Ascending aorta (tissue), 2 donors: ENCODE results near the gene CDH13. TPM values are rescaled to one million over a fixed set of nuclear protein-coding genes. Genes with fewer than 3 reads are reported as not detected.

ENCODE experiments used
- DNase-seq, 2 donors: peaks; one replicate each; pipeline ENCODE4 v3.0.0-alpha.2; 2019; ENCODE audit warnings: low spot score in 2 of 2
- H3K27ac ChIP-seq, 2 donors: fragments of 200-600 bp; sonication (generic); one replicate each; pipeline ENCODE4 v1.5.1; 2016 to 2017; ENCODE audit warnings: mild to moderate bottlenecking in 1 of 2
- H3K27me3 ChIP-seq: fragments of 200-600 bp; sonication (generic); one replicate; pipeline ENCODE4 v1.5.1; 2017
- H3K36me3 ChIP-seq, 2 donors: fragments of 200-600 bp; sonication (generic); one replicate each; pipeline ENCODE4 v1.5.1; 2016
- H3K4me1 ChIP-seq, 2 donors: fragments of 200-600 bp; sonication (generic); one replicate each; pipeline ENCODE4 v1.5.1; 2016 to 2017; ENCODE audit warnings: mild to moderate bottlenecking in 1 of 2
- H3K4me3 ChIP-seq, 2 donors: fragments of 200-600 bp; sonication (generic); one replicate each; pipeline ENCODE4 v1.5.1; 2016 to 2017; ENCODE audit warnings: mild to moderate bottlenecking in 1 of 2
- H3K9me3 ChIP-seq, 2 donors: fragments of 200-600 bp; sonication (generic); one replicate each; pipeline ENCODE4 v1.5.1; 2016
- intact Hi-C: fragments of 100-400 bp; cut with DNase I; formaldehyde crosslinking; loops from one replicate; pipeline ENCODE4 v1.15.1; 2023
- total RNA-seq: library from RNA; depleted of rRNA; stranded (reverse); fragments of >200 nt; gene quantifications from one replicate; pipeline ENCODE4 v1.1.0, GENCODE V29; 2016
- TF ChIP-seq, protein P1 (sequence below), 3 experiments: fragments of 200-600 bp in 2 of 3; fragments of 450-650 bp in 1 of 3; sonication (generic) in 2 of 3; IDR thresholded peaks; one replicate each; pipeline ENCODE4 v1.5.1; 2016 to 2019; ENCODE audit warnings: antibody characterized with exemption in 3 of 3, mild to moderate bottlenecking in 1 of 3, moderate library complexity in 1 of 3

CDH13 gene
- total RNA-seq, 1 donor from 2014 or later, result 160 TPM

- Histone ChIP-seq H3K27ac (no peak overlapping the region), H3K36me3 (peaks cover 0 to 23% of the 10 kb centered on the region in 2 donors), H3K4me1 (peaks cover 11 to 33% of the 10 kb centered on the region in 2 donors), H3K27me3 (no peaks in the 10 kb centered on the region), H3K9me3 (no peaks in the 10 kb centered on the region), H3K4me3 (no peak overlapping the region)
- DNase-seq, result no peak
- TF ChIP-seq, protein P1, sequence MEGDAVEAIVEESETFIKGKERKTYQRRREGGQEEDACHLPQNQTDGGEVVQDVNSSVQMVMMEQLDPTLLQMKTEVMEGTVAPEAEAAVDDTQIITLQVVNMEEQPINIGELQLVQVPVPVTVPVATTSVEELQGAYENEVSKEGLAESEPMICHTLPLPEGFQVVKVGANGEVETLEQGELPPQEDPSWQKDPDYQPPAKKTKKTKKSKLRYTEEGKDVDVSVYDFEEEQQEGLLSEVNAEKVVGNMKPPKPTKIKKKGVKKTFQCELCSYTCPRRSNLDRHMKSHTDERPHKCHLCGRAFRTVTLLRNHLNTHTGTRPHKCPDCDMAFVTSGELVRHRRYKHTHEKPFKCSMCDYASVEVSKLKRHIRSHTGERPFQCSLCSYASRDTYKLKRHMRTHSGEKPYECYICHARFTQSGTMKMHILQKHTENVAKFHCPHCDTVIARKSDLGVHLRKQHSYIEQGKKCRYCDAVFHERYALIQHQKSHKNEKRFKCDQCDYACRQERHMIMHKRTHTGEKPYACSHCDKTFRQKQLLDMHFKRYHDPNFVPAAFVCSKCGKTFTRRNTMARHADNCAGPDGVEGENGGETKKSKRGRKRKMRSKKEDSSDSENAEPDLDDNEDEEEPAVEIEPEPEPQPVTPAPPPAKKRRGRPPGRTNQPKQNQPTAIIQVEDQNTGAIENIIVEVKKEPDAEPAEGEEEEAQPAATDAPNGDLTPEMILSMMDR (IDR thresholded peaks at IDR 0.05), result no peak
- intact Hi-C loops, result no loop called here
Measured at GRCh38 chr16:83813823-83814658, 1187.3 kb downstream of the CDH13 start.

DNA sequence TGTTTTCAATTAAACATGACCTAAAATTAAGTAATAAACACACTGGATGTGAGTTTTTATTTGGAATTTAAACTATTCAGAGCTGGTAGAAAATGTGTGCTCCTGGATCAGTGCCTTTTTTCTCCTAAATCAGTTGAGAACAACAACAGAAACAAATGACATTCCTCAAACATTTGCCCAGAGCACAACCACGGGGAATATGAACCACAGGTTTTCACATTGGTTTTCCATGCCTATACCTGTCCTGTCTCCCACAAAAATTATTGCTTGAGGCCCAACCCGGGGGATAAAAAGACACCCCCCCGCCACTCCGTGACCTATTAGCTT, 1187.9 kb downstream of the CDH13 start:
- no peak overlapping the region for H3K27ac ChIP-seq
- no peak for DNase-seq
- no peaks in the 10 kb centered on the region for H3K9me3 ChIP-seq
- TF ChIP-seq, protein P1 (IDR thresholded peaks at IDR 0.05), result no peak
- no peaks in the 10 kb centered on the region for H3K27me3 ChIP-seq
- H3K4me3 ChIP-seq, result no peak overlapping the region
- intact Hi-C loops, result no loop called here
- H3K36me3 ChIP-seq, result peaks cover 0 to 23% of the 10 kb centered on the region in 2 donors
- H3K4me1 ChIP-seq, result peaks cover 11 to 27% of the 10 kb centered on the region in 2 donors

DNA sequence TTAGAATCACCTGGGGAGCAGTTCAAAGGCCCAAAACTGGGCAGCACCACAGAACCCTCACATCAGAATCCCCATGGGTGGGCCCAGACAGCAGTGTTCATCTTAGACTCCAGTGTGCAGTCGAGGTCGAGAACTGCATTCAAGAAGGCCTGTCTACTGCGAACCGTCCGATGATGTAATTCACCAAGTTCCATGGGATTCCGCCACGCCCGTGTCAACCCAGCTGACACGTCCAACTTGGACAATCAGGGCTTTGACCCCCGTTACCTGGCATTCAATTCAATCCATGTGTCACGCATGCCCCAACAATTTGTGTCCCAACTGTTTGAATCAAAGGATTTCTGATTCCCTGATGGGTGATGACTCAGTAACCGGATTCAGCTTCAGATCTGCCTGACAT, 1190.3 kb downstream of the CDH13 start:
- no peak for DNase-seq
- no peaks in the 10 kb centered on the region for H3K27me3 ChIP-seq
- peaks cover 7 to 11% of the 10 kb centered on the region in 2 donors for H3K4me1 ChIP-seq
- TF ChIP-seq, protein P1 (IDR thresholded peaks at IDR 0.05), result no peak
- no peaks in the 10 kb centered on the region for H3K9me3 ChIP-seq
- intact Hi-C loops, result no loop called here
- H3K36me3 ChIP-seq, result peaks cover 0 to 10% of the 10 kb centered on the region in 2 donors
- H3K4me3 ChIP-seq, result no peak overlapping the region
- no peak overlapping the region for H3K27ac ChIP-seq

GRCh38 chr16:83818276-83818675, 1191.5 kb downstream of the CDH13 start:
- intact Hi-C loops, result no loop called here
- H3K9me3 ChIP-seq, result no peaks in the 10 kb centered on the region
- H3K36me3 ChIP-seq, result no peaks in the 10 kb centered on the region
- TF ChIP-seq, protein P1 (IDR thresholded peaks at IDR 0.05), result no peak
- no peak for DNase-seq
- H3K4me1 ChIP-seq, result peaks cover 7 to 8% of the 10 kb centered on the region in 2 donors
- H3K27ac ChIP-seq, result no peak overlapping the region
- H3K4me3 ChIP-seq, result no peak overlapping the region
- H3K27me3 ChIP-seq, result no peaks in the 10 kb centered on the region

GRCh38 chr16:83819361-83819760, 1192.6 kb downstream of the CDH13 start:
- H3K27me3 ChIP-seq, result no peaks in the 10 kb centered on the region
- intact Hi-C loops, result no loop called here
- no peak overlapping the region for H3K4me3 ChIP-seq
- no peaks in the 10 kb centered on the region for H3K36me3 ChIP-seq
- H3K9me3 ChIP-seq, result no peaks in the 10 kb centered on the region
- no peak overlapping the region for H3K27ac ChIP-seq
- TF ChIP-seq, protein P1 (IDR thresholded peaks at IDR 0.05), result no peak
- no peak for DNase-seq
- H3K4me1 ChIP-seq, result peaks cover under 1 to 6% of the 10 kb centered on the region in 2 donors
